Stimulated activated CD8-positive, alpha-beta memory T cell treated with anti-CD3 and anti-CD28 coated beads, Interleukin-12 subunit alpha, Interleukin-12 subunit beta, amount 100 ng/mL, for 1 hour (primary cell): ENCODE results near the gene HYDIN.

Experiments used
- DNase-seq: peaks from one replicate; pipeline ENCODE4 v3.0.0-alpha.2; 2020; ENCODE audit warnings: low read depth

The HYDIN gene

GRCh38 chr16:70760221-70760620, 470.3 kb downstream of the HYDIN start:
- no peak for DNase-seq

- DNase-seq = no peak
These were observed 470.9 kb downstream of the HYDIN start for GRCh38 chr16:70759666-70760065.

GRCh38 chr16:70758786-70759185, 471.7 kb downstream of the HYDIN start:
- no peak for DNase-seq
